T-cell (primary cell): ENCODE results near the gene ATE1. TPM values are rescaled to one million over a fixed set of nuclear protein-coding genes. Genes with fewer than 3 reads are reported as not detected.
A peak's percentile ranks its signal among the peaks of the same experiment; 100 is the strongest.
"Not testable (repeated sequence)": the region's sequence is repeated elsewhere in the genome, so short reads cannot be mapped to it uniquely, and the experiment has no call there.

ENCODE experiments used
- ATAC-seq, 4 experiments: fragments of 200-7000 bp in 3 of 4; fragments of 150-1000 bp in 1 of 4; cut with Tn5 transposase; replicated peaks in 1 of 4; 1 replicate in 3 of 4; 2 replicates in 1 of 4; pipeline ENCODE4 v1.10.0; 2021; ENCODE audit warnings: moderate library complexity in 3 of 4, mild to moderate bottlenecking in 2 of 4, moderate number of reproducible peaks in 1 of 4
- CTCF ChIA-PET, 2 donors: fragments of 300-600 bp; sonication (Branson Sonifier 250); formaldehyde crosslinking; loops; one replicate each; lab custom pipeline; 2022; ENCODE audit warnings: antibody characterized with exemption in 2 of 2; lab: Charles Lee
- POLR2A ChIA-PET, 2 donors: fragments of 300-600 bp; sonication (Branson Sonifier 250); formaldehyde crosslinking; loops; one replicate each; lab custom pipeline; 2022; ENCODE audit warnings: antibody characterized with exemption in 2 of 2; lab: Charles Lee
- DNase-seq, 35 experiments: peaks; one replicate each; pipeline versions ENCODE4 v3.0.0 to v3.0.0-alpha.2; 2013 to 2023
- H3K27ac ChIP-seq: one replicate; pipeline ENCODE4 v1.5.1; 2013; ENCODE audit warnings: low read length
- H3K27me3 ChIP-seq, 2 experiments: replicated peaks in 1 of 2; 1 replicate in 1 of 2; 2 replicates in 1 of 2; pipeline versions ENCODE4 v1.6.1 to v1.7.0; 2013; ENCODE audit warnings: low read length in 1 of 2, mixed read lengths in 1 of 2; ENCODE audit not compliant: control insufficient read depth in 2 of 2, insufficient read depth in 2 of 2; ENCODE audit errors: extremely low read depth in 1 of 2
- H3K36me3 ChIP-seq, 2 donors: 1 replicate in 1 of 2; 2 replicates in 1 of 2; pipeline versions ENCODE4 v1.6.1 to v1.7.0; 2013; ENCODE audit warnings: low read length in 1 of 2; ENCODE audit not compliant: control insufficient read depth in 2 of 2, insufficient read depth in 1 of 2; ENCODE audit errors: extremely low read depth in 1 of 2
- H3K4me1 ChIP-seq, 2 experiments: 1 replicate in 1 of 2; 2 replicates in 1 of 2; pipeline versions ENCODE4 v1.6.1 to v1.7.0; 2013; ENCODE audit warnings: low read length in 2 of 2, mixed read lengths in 1 of 2; ENCODE audit not compliant: insufficient read depth in 2 of 2, control insufficient read depth in 1 of 2; ENCODE audit errors: extremely low read depth in 1 of 2
- H3K4me3 ChIP-seq, 2 donors: 1 replicate in 1 of 2; 2 replicates in 1 of 2; pipeline versions ENCODE4 v1.5.1 to v1.7.0; 2013; ENCODE audit warnings: mild to moderate bottlenecking in 2 of 2, low read length in 1 of 2, moderate library complexity in 1 of 2; ENCODE audit not compliant: control insufficient read depth in 1 of 2; ENCODE audit errors: extremely low read depth in 1 of 2
- H3K9me3 ChIP-seq: 2 replicates; pipeline ENCODE4 v1.7.0; 2013
- H3K27ac Mint-ChIP-seq, 2 donors: one replicate each; pipeline ENCODE4 v1.8.0; 2020 to 2021; ENCODE audit warnings: mild to moderate bottlenecking in 2 of 2, mixed read lengths in 2 of 2
- H3K27me3 Mint-ChIP-seq, 2 donors: one replicate each; pipeline ENCODE4 v1.8.0; 2021 to 2022; ENCODE audit warnings: mixed read lengths in 2 of 2
- H3K36me3 Mint-ChIP-seq: one replicate; pipeline ENCODE4 v1.8.0; 2021; ENCODE audit warnings: mixed read lengths
- H3K4me1 Mint-ChIP-seq, 3 donors: one replicate each; pipeline ENCODE4 v1.8.0; 2020 to 2022; ENCODE audit warnings: mixed read lengths in 3 of 3, mild to moderate bottlenecking in 1 of 3
- H3K4me3 Mint-ChIP-seq, 3 donors: one replicate each; pipeline ENCODE4 v1.8.0; 2020 to 2022; ENCODE audit warnings: mild to moderate bottlenecking in 3 of 3, mixed read lengths in 3 of 3, moderate library complexity in 3 of 3
- H3K9me3 Mint-ChIP-seq, 3 donors: one replicate each; pipeline ENCODE4 v1.8.0; 2020 to 2022; ENCODE audit warnings: mixed read lengths in 3 of 3
- WGBS: methylation state at CpG from one replicate; pipeline ENCODE4 v1.1.5; 2013; ENCODE audit warnings: missing lambda C conversion rate; ENCODE audit not compliant: insufficient coverage; 5-methylcytosine and 5-hydroxymethylcytosine counted together
- total RNA-seq, 35 experiments: library from RNA in 6 of 35; stranded (reverse) in 6 of 35; fragments of 120-200 nt in 1 of 35; gene quantifications; one replicate each; pipeline versions ENCODE4 v1.2.1 to v1.2.4 and lab custom pipeline; 2013 to 2026

ATE1 gene
- total RNA-seq, 5 donors from 2014 or later (not counting 1 experiment from before 2014, with no cell fraction given), result 18.6 to 28.9 (median 26.0) TPM

- no peaks in the 10 kb centered on the region for H3K9me3 ChIP-seq
- Mint-ChIP-seq H3K27me3 (no peaks in the 10 kb centered on the region), H3K27ac (no peak overlapping the region), H3K36me3 (peaks cover 11% of the 10 kb centered on the region), H3K4me3 (peak overlapping the region; percentile 24 to 83 (median 28)), H3K9me3 (no peaks in the 10 kb centered on the region), H3K4me1 (peaks cover 34 to 42% (median 35%) of the 10 kb centered on the region in 3 donors)
- ChIA-PET POLR2A (no interaction called here), CTCF (no interaction called here)
- ATAC-seq (no peak), DNase-seq (no peak)
- peaks cover 0 to 4% of the 10 kb centered on the region in 2 donors for H3K36me3 ChIP-seq
- no peaks in the 10 kb centered on the region for H3K27me3 ChIP-seq
- no peak overlapping the region for H3K27ac ChIP-seq
- peaks cover 4 to 8% of the 10 kb centered on the region in 2 experiments for H3K4me1 ChIP-seq
- WGBS, result no CpG with 5 or more reads among the region's 4 CpGs
- H3K4me3 ChIP-seq, result no peak overlapping the region
Observed at GRCh38 chr10:121926157-121926556, 1.7 kb downstream of the ATE1 start.

- 100% methylated on average over 4 of the region's 10 CpGs for WGBS
- ATAC-seq, result no peak
- H3K4me1 ChIP-seq, result peaks cover 0 to under 1% of the 10 kb centered on the region in 2 experiments
- peaks cover 11 to 18% (median 15%) of the 10 kb centered on the region in 3 donors for H3K4me1 Mint-ChIP-seq
- no peak overlapping the region for H3K27ac ChIP-seq
- ChIA-PET POLR2A (no interaction called here), CTCF (no interaction called here)
- H3K27me3 Mint-ChIP-seq, result no peaks in the 10 kb centered on the region
- no peak for DNase-seq
- no peak overlapping the region for H3K4me3 ChIP-seq
- H3K4me3 Mint-ChIP-seq, result no peak overlapping the region
- no peaks in the 10 kb centered on the region for H3K9me3 Mint-ChIP-seq
- no peaks in the 10 kb centered on the region for H3K27me3 ChIP-seq
- no peaks in the 10 kb centered on the region for H3K9me3 ChIP-seq
- H3K36me3 ChIP-seq, result peaks cover 8 to 13% of the 10 kb centered on the region in 2 donors
- H3K36me3 Mint-ChIP-seq, result peaks cover 36% of the 10 kb centered on the region
- no peak overlapping the region for H3K27ac Mint-ChIP-seq
Observed at GRCh38 chr10:121921238-121921931, 6.4 kb downstream of the ATE1 start.

- Histone ChIP-seq H3K4me1 (no peaks in the 10 kb centered on the region), H3K36me3 (peaks cover 8 to 16% of the 10 kb centered on the region in 2 donors), H3K4me3 (no peak overlapping the region), H3K27ac (no peak overlapping the region), H3K27me3 (no peaks in the 10 kb centered on the region), H3K9me3 (no peaks in the 10 kb centered on the region)
- CTCF ChIA-PET, result interaction anchor here in 1 of 2 donors (0.6 kb wide), 1 partner anchor 12 kb away, joined by 3 read pairs; no protein-coding TSS in a partner anchor
- Mint-ChIP-seq H3K36me3 (peaks cover 42% of the 10 kb centered on the region), H3K9me3 (no peaks in the 10 kb centered on the region), H3K4me1 (peaks cover 4 to 13% (median 10%) of the 10 kb centered on the region in 3 donors), H3K4me3 (no peak overlapping the region), H3K27ac (no peak overlapping the region), H3K27me3 (no peaks in the 10 kb centered on the region)
- POLR2A ChIA-PET, result no interaction called here
- WGBS, result 100% methylated on average over 4 of the region's 10 CpGs
- no peak for ATAC-seq
- no peak for DNase-seq
Observed at GRCh38 chr10:121919666-121920065, 8.2 kb downstream of the ATE1 start.

GRCh38 chr10:121918800-121919199, 9.0 kb downstream of the ATE1 start:
- H3K36me3 ChIP-seq, result peaks cover 8 to 18% of the 10 kb centered on the region in 2 donors
- 95% methylated on average over 7 of the region's 7 CpGs for WGBS
- CTCF ChIA-PET, result interaction anchor here in 1 of 2 donors (0.6 kb wide), 1 partner anchor 13 kb away, joined by 3 read pairs; no protein-coding TSS in a partner anchor
- H3K27me3 Mint-ChIP-seq, H3K4me1 ChIP-seq, H3K27ac Mint-ChIP-seq, H3K27me3 ChIP-seq, DNase-seq, H3K9me3 ChIP-seq, H3K4me3 ChIP-seq, POLR2A ChIA-PET, H3K4me3 Mint-ChIP-seq, H3K9me3 Mint-ChIP-seq, ATAC-seq, H3K27ac ChIP-seq: not testable (repeated sequence)
- Mint-ChIP-seq H3K36me3 (peaks cover 44% of the 10 kb centered on the region), H3K4me1 (peaks cover 4 to 14% (median 10%) of the 10 kb centered on the region in 3 donors)

GRCh38 chr10:121914661-121915060, 13.2 kb downstream of the ATE1 start:
- Histone ChIP-seq H3K27ac (no peak overlapping the region), H3K36me3 (peaks cover 4 to 29% of the 10 kb centered on the region in 2 donors), H3K27me3 (no peaks in the 10 kb centered on the region), H3K4me3 (no peak overlapping the region), H3K9me3 (no peaks in the 10 kb centered on the region), H3K4me1 (no peaks in the 10 kb centered on the region)
- 85% methylated on average over 6 of the region's 6 CpGs for WGBS
- DNase-seq (no peak), ATAC-seq (no peak)
- CTCF ChIA-PET, result interaction anchor here in 1 of 2 donors (0.6 kb wide), 1 partner anchor 30 kb away, joined by 5 read pairs; no protein-coding TSS in a partner anchor
- Mint-ChIP-seq H3K4me1 (peaks cover 5 to 7% (median 6%) of the 10 kb centered on the region in 3 donors), H3K27me3 (no peaks in the 10 kb centered on the region), H3K27ac (no peak overlapping the region), H3K9me3 (no peaks in the 10 kb centered on the region), H3K4me3 (no peak overlapping the region), H3K36me3 (peaks cover 40% of the 10 kb centered on the region)
- POLR2A ChIA-PET, result interaction anchor here in 1 of 2 donors (0.6 kb wide), 1 partner anchor 48 kb away, joined by 3 read pairs; no protein-coding TSS in a partner anchor

GRCh38 chr10:121911421-121911697, 16.5 kb downstream of the ATE1 start:
- Mint-ChIP-seq H3K36me3 (peaks cover 34% of the 10 kb centered on the region), H3K4me3 (no peak overlapping the region), H3K27me3 (no peaks in the 10 kb centered on the region), H3K27ac (no peak overlapping the region), H3K4me1 (peaks cover 0 to 7% (median 2%) of the 10 kb centered on the region in 3 donors), H3K9me3 (no peaks in the 10 kb centered on the region)
- Histone ChIP-seq H3K36me3 (peaks cover 0 to 38% of the 10 kb centered on the region in 2 donors), H3K4me3 (no peak overlapping the region), H3K4me1 (no peaks in the 10 kb centered on the region), H3K9me3 (no peaks in the 10 kb centered on the region), H3K27me3 (no peaks in the 10 kb centered on the region), H3K27ac (no peak overlapping the region)
- CTCF ChIA-PET, result no interaction called here
- ATAC-seq, result no peak
- WGBS, result no CpG with 5 or more reads among the region's 2 CpGs
- no peak for DNase-seq
- POLR2A ChIA-PET, result no interaction called here
